Measurements from ENCODE around the gene TMEM126B.

- TF ChIP-seq CTCF (IDR thresholded peaks at IDR 0.05; ENCODE audit: insufficient read depth, low read length, poor library complexity, severe bottlenecking) (no peak), EZH2phosphoT487 (conservative IDR thresholded peaks at IDR 0.05; ENCODE audit: low read length) (no peak)
Observed at GRCh38 chr11:85656777-85657176, 28.4 kb downstream of the TMEM126B start.

All from SU-DHL-6 (cell line).